ENCODE measurements around the gene TRAPPC1. TPM values are rescaled to one million over a fixed set of nuclear protein-coding genes. Genes with fewer than 3 reads are reported as not detected.

TRAPPC1 gene
- total and polyA plus RNA-seq, 2 of the 8 experiments (the other 6 are each of a cell fraction or from before 2014, with no cell fraction given) = 114 to 170 TPM

- H3K4me1 ChIP-seq (replicated peaks in 1 of 4; ENCODE audit: control insufficient read depth in 3 of 4, insufficient read depth in 4 of 4, low read length in 3 of 4) = no peaks in the 10 kb centered on the region
- H3K14ac ChIP-seq (ENCODE audit: insufficient read length) = no peak overlapping the region
- DNase-seq (ENCODE audit: low read depth in 1 of 2, low spot score in 2 of 2) (no peak), FAIRE-seq (no peak)
- no peaks in the 10 kb centered on the region for H3K27me3 ChIP-seq (replicated peaks in 1 of 4; ENCODE audit: control insufficient read depth in 3 of 4, extremely low read depth in 1 of 4, insufficient read depth in 3 of 4, low read length in 3 of 4)
- peaks cover 0 to 3% (median 1%) of the 10 kb centered on the region in 4 experiments; a peak in 4 of 8 replicates for H3K36me3 ChIP-seq (ENCODE audit: control insufficient read depth in 2 of 4, insufficient read depth in 4 of 4, low read length in 3 of 4)
- H3K4me3 ChIP-seq (ENCODE audit: extremely low read depth in 1 of 4, insufficient read depth in 2 of 4, low read depth in 3 of 4, low read length in 4 of 4) = no peak overlapping the region
- no peak overlapping the region for H2BK20ac ChIP-seq (ENCODE audit: low read length)
- H3K79me2 ChIP-seq (ENCODE audit: control insufficient read depth in 1 of 2, insufficient read depth in 2 of 2, low read length in 2 of 2) = no peaks in the 10 kb centered on the region
- no peak overlapping the region for H4K91ac ChIP-seq (replicated peaks; ENCODE audit: insufficient read length, low read length)
- H3K4ac ChIP-seq (replicated peaks; ENCODE audit: insufficient read length, low read depth, low read length) = no peak overlapping the region
- no peak overlapping the region for H2AFZ ChIP-seq (ENCODE audit: low read length)
- H3K23ac ChIP-seq (ENCODE audit: insufficient read length) = no peak overlapping the region
- 95% methylated on average over 18 of the region's 29 CpGs; no CpG with 5 or more reads in 1 of the 2 experiments for WGBS, 2 experiments (ENCODE audit: extremely low coverage in 1 of 2, insufficient coverage in 1 of 2, insufficient read length in 1 of 2, insufficient replicate concordance in 2 of 2, low coverage in 1 of 2, low lambda C conversion rate in 2 of 2, missing lambda C conversion rate in 1 of 2)
- TF ChIP-seq TBP (IDR thresholded peaks at IDR 0.05; ENCODE audit: low read depth, low read length) = no peak
- no peak for TF ChIP-seq NANOG (IDR thresholded peaks at IDR 0.05; ENCODE audit: insufficient read depth, low read depth, low read length, poor library complexity, severe bottlenecking)
- TF ChIP-seq MAFK (IDR thresholded peaks at IDR 0.05; ENCODE audit: low read depth, low read length) = no peak
- TF ChIP-seq CBX5 (IDR thresholded peaks at IDR 0.05; ENCODE audit: low read depth, low read length) = no peak
- TF ChIP-seq BCL11A (IDR thresholded peaks at IDR 0.05; ENCODE audit: low read depth in 2 of 2, low read length in 2 of 2) = no peak
- TF ChIP-seq SUZ12 (IDR thresholded peaks at IDR 0.05; ENCODE audit: low read length) = no peak
- no peak for TF ChIP-seq HDAC6 (IDR thresholded peaks at IDR 0.05; ENCODE audit: low read depth, low read length)
- TF ChIP-seq YY1 (IDR thresholded peaks at IDR 0.05; ENCODE audit: low read depth, low read length) = no peak
- TF ChIP-seq EGR1 (IDR thresholded peaks at IDR 0.05; ENCODE audit: borderline replicate concordance, low read depth, low read length) = no peak
- no peak overlapping the region for H2BK120ac ChIP-seq (replicated peaks; ENCODE audit: low read depth, low read length)
- H3K9ac ChIP-seq (replicated peaks in 1 of 4; ENCODE audit: extremely low read depth in 1 of 4, low read depth in 3 of 4, low read length in 3 of 4) = no peak overlapping the region
- no peaks in the 10 kb centered on the region for H3K23me2 ChIP-seq (ENCODE audit: low read depth, low read length)
- H2BK12ac ChIP-seq (ENCODE audit: low read depth, low read length) = no peak overlapping the region
- H4K5ac ChIP-seq (ENCODE audit: insufficient read length, low read depth, low read length) = no peak overlapping the region
- POLR2A ChIA-PET (ENCODE audit: partially characterized antibody) = no interaction called here
- no peak overlapping the region for H3K27ac ChIP-seq (ENCODE audit: low read depth, low read length)
- H3K9me3 ChIP-seq (ENCODE audit: insufficient read depth in 2 of 2, low read depth in 1 of 2, low read length in 1 of 2) = no peaks in the 10 kb centered on the region
- no peak overlapping the region for H4K8ac ChIP-seq (ENCODE audit: extremely low read depth, insufficient read depth, low read length)
- H3K56ac ChIP-seq (replicated peaks; ENCODE audit: insufficient read length, low read depth, low read length) = no peak overlapping the region
- no peak overlapping the region for H3K4me2 ChIP-seq (ENCODE audit: insufficient read depth in 1 of 2, low read depth in 2 of 2, low read length in 2 of 2)
- H4K20me1 ChIP-seq (replicated peaks in 1 of 2; ENCODE audit: control insufficient read depth in 1 of 2, insufficient read depth in 2 of 2, low read length in 2 of 2) = no peaks in the 10 kb centered on the region
- no peak overlapping the region for H2AK5ac ChIP-seq (ENCODE audit: low read depth, low read length)
- no peak overlapping the region for H3K18ac ChIP-seq (ENCODE audit: extremely low read depth, low read length)
- H3K79me1 ChIP-seq (ENCODE audit: low read depth, low read length) = no peaks in the 10 kb centered on the region
- H2BK15ac ChIP-seq (ENCODE audit: low read length) = no peak overlapping the region
- CTCF ChIA-PET (ENCODE audit: partially characterized antibody) = interaction anchor here (1.6 to 6.0 kb wide), 2 partner anchors 80 to 108 kb away, joined by 3 to 57 read pairs; no protein-coding TSS in a partner anchor
- no peak overlapping the region for H2BK5ac ChIP-seq (ENCODE audit: low read depth, low read length)
These were observed 22.7 kb downstream of the TRAPPC1 start for GRCh38 chr17:7909089-7909488.
